Kidney (tissue), 14 donors: Measurements from ENCODE around the gene ANO1. TPM values are rescaled to one million over a fixed set of nuclear protein-coding genes. Genes with fewer than 3 reads are reported as not detected.

ENCODE experiments used
- DNase-seq, 5 donors: peaks; one replicate each; pipeline ENCODE4 v3.0.0-alpha.2; 2013 to 2020
- FAIRE-seq: peaks from 2 replicates; lab custom pipeline; 2012; peaks lifted over from hg19 to GRCh38; lab: Jason Lieb, UNC
- H3K27ac ChIP-seq, 2 donors: one replicate each; pipeline ENCODE4 v1.7.0; 2013; ENCODE audit warnings: low read depth in 2 of 2, low read length in 2 of 2, inconsistent platforms in 1 of 2
- H3K27me3 ChIP-seq: one replicate; pipeline ENCODE4 v1.7.1; 2013; ENCODE audit warnings: low read length, inconsistent platforms; ENCODE audit not compliant: control insufficient read depth, insufficient read depth
- H3K36me3 ChIP-seq, 3 donors: one replicate each; pipeline versions ENCODE4 v1.7.0 to v1.7.1; 2013; ENCODE audit warnings: low read length in 3 of 3, control low read depth in 1 of 3, inconsistent platforms in 1 of 3; ENCODE audit not compliant: insufficient read depth in 3 of 3, control insufficient read depth in 2 of 3
- H3K4me1 ChIP-seq, 3 donors: one replicate each; pipeline versions ENCODE4 v1.7.0 to v1.7.1; 2013; ENCODE audit warnings: low read length in 3 of 3, inconsistent platforms in 1 of 3, low read depth in 1 of 3; ENCODE audit not compliant: control insufficient read depth in 2 of 3, insufficient read depth in 2 of 3
- H3K4me3 ChIP-seq, 3 donors: one replicate each; pipeline versions ENCODE4 v1.7.0 to v1.8.1; 2013; ENCODE audit warnings: low read length in 3 of 3, control low read depth in 1 of 3, inconsistent platforms in 1 of 3
- H3K9ac ChIP-seq, 3 donors: one replicate each; pipeline versions ENCODE4 v1.7.0 to v1.7.1; 2013; ENCODE audit warnings: low read length in 3 of 3, control low read depth in 1 of 3, inconsistent platforms in 1 of 3
- H3K9me3 ChIP-seq, 3 donors: one replicate each; pipeline versions ENCODE4 v1.7.0 to v1.7.1; 2013; ENCODE audit warnings: low read length in 3 of 3, control low read depth in 1 of 3, inconsistent platforms in 1 of 3; ENCODE audit not compliant: control insufficient read depth in 2 of 3, insufficient read depth in 1 of 3
- intact Hi-C: fragments of 100-400 bp; cut with DNase I; formaldehyde crosslinking; loops from one replicate; pipeline ENCODE4 v1.11.1; 2022
- polyA plus RNA-seq: library from polyadenylated mRNA; stranded (reverse); fragments of 350-450 nt; fragmentation: Illumina TruSeq; extraction: RNeasy Lipid Tissue Mini Kit (QIAGEN cat#74804); gene quantifications from one replicate; pipeline ENCODE4 v1.2.3, GENCODE V29; 2014; ENCODE audit warnings: low read depth, low replicate concordance; ENCODE audit not compliant: insufficient read depth
- total RNA-seq: library from RNA; stranded (reverse); fragmentation: NEBNext Ultra II Directional; extraction: Animal tissue kit (Norgen Biotek cat#: 25700); gene quantifications from one replicate; pipeline ENCODE4 v1.2.1, GENCODE V29; 2021
- TF ChIP-seq, protein P1 (sequence below): IDR thresholded peaks from 3 replicates; pipeline ENCODE4 v1.5.1; 2012; ENCODE audit warnings: mild to moderate bottlenecking, moderate library complexity, borderline replicate concordance; ENCODE audit not compliant: insufficient read depth; ENCODE audit errors: extremely low read depth
- donor health status: control.
- donor health status: control.
- donor health status: control.
- donor health status: control.
- donor health status: control.
- donor health status: DM: yes; HTN: yes; CAD: no.
- donor health status: Normal renal cell carcinoma (clear cell type).

ANO1 gene
- total and polyA plus RNA-seq, 2 donors from 2014 or later, result 2.0 to 15.1 TPM

DNA sequence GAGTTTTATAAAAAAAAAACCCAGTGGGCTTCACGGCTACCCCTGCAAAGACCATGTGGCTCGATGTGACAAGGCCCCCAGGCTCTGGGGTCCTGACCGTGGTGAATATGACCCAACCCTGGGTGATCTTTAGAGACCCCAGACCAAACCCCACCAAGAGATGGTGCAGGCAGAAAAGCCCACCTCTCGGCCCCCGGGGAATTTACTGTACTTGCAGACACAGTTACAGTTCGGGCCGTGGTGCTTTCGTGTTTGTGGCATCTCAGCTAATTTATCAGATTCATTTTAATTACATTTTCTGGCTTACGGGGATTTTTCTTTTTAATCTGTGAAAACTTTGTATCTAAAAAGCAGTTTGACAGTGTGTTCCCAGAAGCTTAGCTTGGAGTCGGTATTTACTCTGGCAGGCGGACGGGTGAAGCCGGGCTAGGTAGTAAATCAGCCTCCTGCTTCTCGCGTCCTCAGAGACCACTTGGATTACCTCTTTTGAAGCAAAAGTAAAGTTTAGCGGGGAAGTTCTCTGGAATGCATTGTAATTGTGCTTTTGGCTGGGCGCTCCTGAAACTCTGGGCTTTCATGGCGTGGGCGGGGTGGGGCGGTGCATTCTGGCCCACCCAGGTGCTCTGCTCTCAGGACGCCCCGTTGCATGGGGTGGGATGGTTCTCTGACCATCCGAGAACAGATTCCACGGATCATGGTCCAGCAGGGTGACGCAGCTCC lies 25.3 kb downstream of the ANO1 start:
- H3K4me1 ChIP-seq, result peaks cover 0 to 3% (median 0%) of the 10 kb centered on the region in 3 donors
- H3K9ac ChIP-seq, result no peak overlapping the region
- TF ChIP-seq, protein P1, sequence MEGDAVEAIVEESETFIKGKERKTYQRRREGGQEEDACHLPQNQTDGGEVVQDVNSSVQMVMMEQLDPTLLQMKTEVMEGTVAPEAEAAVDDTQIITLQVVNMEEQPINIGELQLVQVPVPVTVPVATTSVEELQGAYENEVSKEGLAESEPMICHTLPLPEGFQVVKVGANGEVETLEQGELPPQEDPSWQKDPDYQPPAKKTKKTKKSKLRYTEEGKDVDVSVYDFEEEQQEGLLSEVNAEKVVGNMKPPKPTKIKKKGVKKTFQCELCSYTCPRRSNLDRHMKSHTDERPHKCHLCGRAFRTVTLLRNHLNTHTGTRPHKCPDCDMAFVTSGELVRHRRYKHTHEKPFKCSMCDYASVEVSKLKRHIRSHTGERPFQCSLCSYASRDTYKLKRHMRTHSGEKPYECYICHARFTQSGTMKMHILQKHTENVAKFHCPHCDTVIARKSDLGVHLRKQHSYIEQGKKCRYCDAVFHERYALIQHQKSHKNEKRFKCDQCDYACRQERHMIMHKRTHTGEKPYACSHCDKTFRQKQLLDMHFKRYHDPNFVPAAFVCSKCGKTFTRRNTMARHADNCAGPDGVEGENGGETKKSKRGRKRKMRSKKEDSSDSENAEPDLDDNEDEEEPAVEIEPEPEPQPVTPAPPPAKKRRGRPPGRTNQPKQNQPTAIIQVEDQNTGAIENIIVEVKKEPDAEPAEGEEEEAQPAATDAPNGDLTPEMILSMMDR, result no peak
- H3K27ac ChIP-seq, result no peak overlapping the region
- no peaks in the 10 kb centered on the region for H3K36me3 ChIP-seq
- intact Hi-C loops, result no loop called here
- no peak overlapping the region for H3K4me3 ChIP-seq
- DNase-seq, result peak in 3 of 5 donors; percentile 73 to 92 (median 84)
- no peaks in the 10 kb centered on the region for H3K27me3 ChIP-seq
- H3K9me3 ChIP-seq, result no peaks in the 10 kb centered on the region
- FAIRE-seq, result no peak

GRCh38 chr11:70104419-70104818 lies 26.3 kb downstream of the ANO1 start:
- FAIRE-seq, result no peak
- intact Hi-C loops, result no loop called here
- TF ChIP-seq, protein P1, result no peak
- H3K27me3 ChIP-seq, result no peaks in the 10 kb centered on the region
- no peaks in the 10 kb centered on the region for H3K36me3 ChIP-seq
- DNase-seq, result peak; percentile 80 to 86 (median 85)
- H3K4me1 ChIP-seq, result peaks cover 0 to 3% (median 2%) of the 10 kb centered on the region in 3 donors
- no peak overlapping the region for H3K9ac ChIP-seq
- H3K4me3 ChIP-seq, result no peak overlapping the region
- no peaks in the 10 kb centered on the region for H3K9me3 ChIP-seq
- no peak overlapping the region for H3K27ac ChIP-seq

DNA sequence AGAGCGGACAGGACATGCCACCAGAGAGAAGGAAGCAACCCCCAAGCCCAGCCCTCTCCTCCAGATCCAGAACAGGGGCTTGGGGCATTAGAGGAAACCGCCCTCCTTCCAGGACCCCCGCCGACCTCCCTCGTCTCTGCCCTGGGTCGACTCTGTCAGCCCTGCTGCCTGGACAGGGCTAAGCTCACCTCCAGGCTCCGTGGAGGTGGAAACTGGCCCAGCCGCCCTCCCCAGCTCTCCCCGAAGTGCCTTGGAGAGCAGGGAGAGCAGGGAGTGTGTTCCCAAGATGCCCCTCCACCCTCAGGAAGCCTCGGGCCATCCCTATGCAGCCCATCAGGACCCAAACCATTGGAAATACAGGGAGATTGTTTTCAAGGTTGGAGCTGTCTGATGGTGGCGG lies 26.8 kb downstream of the ANO1 start:
- FAIRE-seq (no peak), DNase-seq (no peak)
- H3K36me3 ChIP-seq, result no peaks in the 10 kb centered on the region
- no peak overlapping the region for H3K9ac ChIP-seq
- intact Hi-C loops, result no loop called here
- TF ChIP-seq, protein P1, result no peak
- no peaks in the 10 kb centered on the region for H3K27me3 ChIP-seq
- H3K27ac ChIP-seq, result no peak overlapping the region
- H3K4me3 ChIP-seq, result no peak overlapping the region
- no peaks in the 10 kb centered on the region for H3K9me3 ChIP-seq
- peaks cover 0 to 3% (median 2%) of the 10 kb centered on the region in 3 donors for H3K4me1 ChIP-seq

DNA sequence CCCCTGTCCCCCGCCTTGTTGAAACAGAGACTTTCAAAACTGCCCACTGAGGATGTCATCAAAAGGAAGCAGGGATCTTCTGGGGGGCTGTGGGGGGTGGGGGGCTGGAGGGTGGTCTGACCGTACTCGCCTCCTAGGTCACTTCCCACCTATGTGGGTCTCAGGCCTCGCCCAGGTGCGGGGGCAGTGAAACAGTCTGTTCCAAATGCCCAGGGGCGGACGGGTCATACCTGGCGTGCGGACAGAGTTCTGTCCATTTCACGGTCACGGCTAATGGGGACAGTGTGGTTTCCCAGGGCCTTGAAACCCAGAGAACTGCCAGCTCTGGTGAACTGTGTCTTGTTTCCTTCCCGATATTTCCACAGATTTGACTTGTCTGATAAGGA lies 27.2 kb downstream of the ANO1 start:
- Histone ChIP-seq H3K36me3 (no peaks in the 10 kb centered on the region), H3K4me3 (no peak overlapping the region), H3K27me3 (no peaks in the 10 kb centered on the region), H3K9ac (no peak overlapping the region), H3K27ac (no peak overlapping the region), H3K4me1 (peaks cover 0 to 3% (median 2%) of the 10 kb centered on the region in 3 donors), H3K9me3 (no peaks in the 10 kb centered on the region)
- TF ChIP-seq, protein P1, result no peak
- intact Hi-C loops, result no loop called here
- DNase-seq (no peak), FAIRE-seq (no peak)
